ENCODE data around the gene DPP3. TPM values are rescaled to one million over a fixed set of nuclear protein-coding genes. Genes with fewer than 3 reads are reported as not detected.

The DPP3 gene
- total and polyA plus RNA-seq, 2 of the 4 experiments (the other 2 are of a cell fraction): 51.8 to 66.3 TPM

- CTCF ChIA-PET: interaction anchor here (1.1 kb wide), 1 partner anchor 47 kb away, joined by 3 read pairs; no protein-coding TSS in a partner anchor
- Histone ChIP-seq H4K5ac (ENCODE audit: low read depth, low read length) (no peak overlapping the region), H3K9ac (ENCODE audit: low read depth, low read length) (no peak overlapping the region), H3K9me3 (ENCODE audit: control insufficient read depth, insufficient read depth, low read length) (no peaks in the 10 kb centered on the region), H2BK5ac (ENCODE audit: low read depth, low read length, poor library complexity, severe bottlenecking) (no peak overlapping the region), H2AK5ac (ENCODE audit: low read depth, low read length) (no peak overlapping the region), H3K4ac (ENCODE audit: low read depth, low read length) (no peak overlapping the region), H2AK9ac (replicated peaks; ENCODE audit: low read depth, low read length, poor library complexity) (no peak overlapping the region), H3K36me3 (ENCODE audit: control insufficient read depth, insufficient read depth, low read length) (peaks cover 11% of the 10 kb centered on the region; the same call in 1 of the 2 replicates), H2AFZ (replicated peaks; ENCODE audit: low read length, poor library complexity) (no peak overlapping the region), H3K9me1 (ENCODE audit: insufficient read depth, low read length) (no peaks in the 10 kb centered on the region), H3K18ac (ENCODE audit: low read depth, low read length) (no peak overlapping the region), H3K79me1 (ENCODE audit: low read depth in 1 of 2, low read length in 2 of 2) (peaks cover 0 to 9% of the 10 kb centered on the region in 2 experiments; a peak in 2 of 4 replicates), H3K14ac (replicated peaks; ENCODE audit: low read depth, low read length) (no peak overlapping the region), H3K27me3 (ENCODE audit: control insufficient read depth, insufficient read depth, low read length) (no peaks in the 10 kb centered on the region), H3K56ac (ENCODE audit: extremely low read depth, insufficient read depth, low read length) (no peak overlapping the region), H3K4me3 (ENCODE audit: insufficient read depth, low read depth, low read length) (no peak overlapping the region), H3K23ac (ENCODE audit: low read depth, low read length) (no peak overlapping the region), H4K20me1 (ENCODE audit: insufficient read depth, low read length) (no peaks in the 10 kb centered on the region), H4K8ac (ENCODE audit: low read depth in 2 of 2, low read length in 2 of 2) (no peak overlapping the region), H3K27ac (ENCODE audit: insufficient read depth, low read length) (no peak overlapping the region), H4K91ac (ENCODE audit: insufficient read depth, low read depth, low read length) (no peak overlapping the region), H2BK20ac (ENCODE audit: low read depth, low read length) (no peak overlapping the region), H3K4me2 (ENCODE audit: low read depth, low read length) (no peak overlapping the region), H2BK120ac (ENCODE audit: low read depth, low read length) (no peak overlapping the region), H3K4me1 (ENCODE audit: control insufficient read depth, insufficient read depth, low read length) (no peaks in the 10 kb centered on the region), H2BK15ac (ENCODE audit: low read depth, low read length) (no peak overlapping the region)
- no peak for DNase-seq
- BruUV-seq (replicated peaks): no TSS peak
- dilution Hi-C loops (cut with HindIII; ENCODE audit: low sequenced_read_pairs, unreplicated experiment): no loop called here
- in situ Hi-C loops (cut with MboI; ENCODE audit: low sequenced_read_pairs): no loop called here
- TF ChIP-seq CEBPB (IDR thresholded peaks at IDR 0.05; ENCODE audit: low read depth, low read length) (no peak), RAD21 (IDR thresholded peaks at IDR 0.05; ENCODE audit: low read length) (no peak), NFE2L2 (IDR thresholded peaks at IDR 0.05; ENCODE audit: low read depth, low read length) (no peak), FOS (IDR thresholded peaks at IDR 0.05; ENCODE audit: low read depth, low read length) (no peak), SMC3 (IDR thresholded peaks at IDR 0.05; ENCODE audit: low read depth, low read length) (no peak), CHD1 (IDR thresholded peaks at IDR 0.05; ENCODE audit: low read depth, low read length) (no peak), ELK1 (IDR thresholded peaks at IDR 0.05; ENCODE audit: borderline replicate concordance, low read depth, low read length) (no peak), MAZ (IDR thresholded peaks at IDR 0.05; ENCODE audit: borderline replicate concordance, low read depth, low read length) (no peak), RFX5 (IDR thresholded peaks at IDR 0.05; ENCODE audit: low read depth, low read length) (no peak), RCOR1 (IDR thresholded peaks at IDR 0.05; ENCODE audit: insufficient replicate concordance, low read length) (no peak), CTCF (conservative IDR thresholded peaks at IDR 0.05; ENCODE audit: low read depth, low read length) (no peak)
- no peak for ATAC-seq (ENCODE audit: low read depth)
- POLR2A ChIA-PET (ENCODE audit: unreplicated experiment): no interaction called here
- 97% methylated on average over 4 of the region's 7 CpGs; no CpG with 5 or more reads in 1 of the 2 experiments for WGBS, 2 experiments (ENCODE audit: extremely low coverage in 2 of 2, insufficient read length in 1 of 2)
- intact Hi-C loops (cut with micrococcal nuclease): loop anchor here (5.0 kb wide), 1 partner anchor 45 kb away; no protein-coding TSS in a partner anchor
Observed at GRCh38 chr11:66432597-66432996, 47.6 kb upstream of the DPP3 start.

All from IMR-90 (cell line).